Glutamatergic neuron (in vitro differentiated cells): ENCODE data around the gene SEC62. TPM values are rescaled to one million over a fixed set of nuclear protein-coding genes. Genes with fewer than 3 reads are reported as not detected.
A peak's percentile ranks its signal among the peaks of the same experiment; 100 is the strongest.

Experiments
- DNase-seq: peaks from one replicate; pipeline ENCODE4 v3.0.0; 2022
- H3K27ac Mint-ChIP-seq: one replicate; pipeline ENCODE4 v1.8.0; 2020; ENCODE audit warnings: mild to moderate bottlenecking, mixed read lengths, inconsistent platforms; ENCODE audit not compliant: unreplicated experiment
- H3K27me3 Mint-ChIP-seq: one replicate; pipeline ENCODE4 v1.8.0; 2020; ENCODE audit warnings: mild to moderate bottlenecking, moderate library complexity, mixed read lengths, inconsistent platforms; ENCODE audit not compliant: unreplicated experiment
- H3K36me3 Mint-ChIP-seq: one replicate; pipeline ENCODE4 v1.8.0; 2020; ENCODE audit warnings: mild to moderate bottlenecking, mixed read lengths, inconsistent platforms; ENCODE audit not compliant: unreplicated experiment
- H3K4me1 Mint-ChIP-seq: one replicate; pipeline ENCODE4 v1.8.0; 2020; ENCODE audit warnings: mild to moderate bottlenecking, low read depth, mixed read lengths, inconsistent platforms; ENCODE audit not compliant: unreplicated experiment
- H3K4me3 Mint-ChIP-seq: one replicate; pipeline ENCODE4 v1.8.0; 2020; ENCODE audit warnings: mild to moderate bottlenecking, mixed read lengths, inconsistent platforms; ENCODE audit not compliant: unreplicated experiment
- H3K9me3 Mint-ChIP-seq: one replicate; pipeline ENCODE4 v1.8.0; 2020; ENCODE audit warnings: mild to moderate bottlenecking, moderate library complexity, mixed read lengths, inconsistent platforms; ENCODE audit not compliant: unreplicated experiment
- total RNA-seq: library from RNA; stranded (reverse); fragmentation: NEBNext Ultra II Directional; extraction: Animal tissue kit (Norgen Biotek cat#: 25700); gene quantifications from one replicate; pipeline ENCODE4 v1.2.1, GENCODE V29; 2021; ENCODE audit not compliant: unreplicated experiment
- TF ChIP-seq, protein P1 (sequence below): fragments of 200-600 bp; sonication (generic); IDR thresholded peaks from one replicate; pipeline ENCODE4 v1.5.0; 2021; ENCODE audit not compliant: partially characterized antibody, unreplicated experiment

The SEC62 gene
- total RNA-seq, 1 donor from 2014 or later: 75.5 TPM

DNA sequence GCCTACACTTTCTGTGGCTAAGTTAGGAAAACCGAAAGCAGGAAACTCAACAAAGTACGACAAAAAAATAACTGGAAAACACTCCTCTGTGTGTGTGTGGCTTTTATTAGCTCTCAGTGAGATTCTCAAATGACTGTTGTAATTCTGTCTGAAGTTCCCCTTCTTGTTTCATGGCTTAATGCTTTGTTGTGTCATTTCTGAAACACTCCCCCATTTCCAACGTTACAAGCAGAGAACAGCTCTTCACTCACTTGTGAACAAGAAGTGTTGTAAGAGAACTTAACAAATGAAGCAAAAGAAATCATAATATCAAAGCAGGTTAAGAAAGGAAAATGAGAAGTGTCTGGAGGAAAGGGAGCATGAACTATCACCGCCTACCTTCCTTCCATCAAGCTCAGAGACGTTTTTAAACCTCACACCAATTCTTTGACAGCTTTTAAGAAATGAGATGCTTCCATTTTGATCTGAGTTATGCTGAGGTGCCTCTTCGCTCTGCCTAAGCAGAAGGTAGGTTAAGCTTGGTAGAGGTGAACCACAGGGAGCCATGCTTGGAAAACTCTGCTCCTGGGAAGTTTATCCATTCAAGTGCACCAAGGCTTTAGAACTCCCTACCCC lies 12.4 kb upstream of the SEC62 start:
- Mint-ChIP-seq H3K4me3 (no peak overlapping the region), H3K4me1 (no peaks in the 10 kb centered on the region), H3K36me3 (no peaks in the 10 kb centered on the region)

DNA sequence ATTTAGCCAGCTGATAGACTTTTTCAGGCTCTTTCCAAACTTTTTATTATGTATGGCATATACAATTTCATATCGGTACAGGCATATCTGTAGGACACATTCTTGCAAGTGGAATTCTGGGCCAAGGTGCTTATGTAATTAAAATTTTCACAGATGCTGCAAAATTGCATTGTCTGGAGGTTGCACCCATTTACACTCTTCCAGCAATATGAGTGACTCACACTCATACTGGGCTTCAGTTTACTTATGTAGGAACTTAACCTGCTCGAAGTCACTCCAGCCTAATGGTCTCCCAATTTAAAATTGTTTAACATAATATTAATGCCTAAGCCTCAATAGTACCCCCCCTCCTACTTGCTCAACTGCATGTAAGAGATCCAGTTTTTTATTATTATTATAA lies 11.2 kb upstream of the SEC62 start:
- Mint-ChIP-seq H3K9me3 (no peaks in the 10 kb centered on the region), H3K27ac (no peak overlapping the region)
- no peak for DNase-seq

More for the DNA sequence above, 12.4 kb upstream of the SEC62 start:
- no peak for DNase-seq
- TF ChIP-seq, protein P1, sequence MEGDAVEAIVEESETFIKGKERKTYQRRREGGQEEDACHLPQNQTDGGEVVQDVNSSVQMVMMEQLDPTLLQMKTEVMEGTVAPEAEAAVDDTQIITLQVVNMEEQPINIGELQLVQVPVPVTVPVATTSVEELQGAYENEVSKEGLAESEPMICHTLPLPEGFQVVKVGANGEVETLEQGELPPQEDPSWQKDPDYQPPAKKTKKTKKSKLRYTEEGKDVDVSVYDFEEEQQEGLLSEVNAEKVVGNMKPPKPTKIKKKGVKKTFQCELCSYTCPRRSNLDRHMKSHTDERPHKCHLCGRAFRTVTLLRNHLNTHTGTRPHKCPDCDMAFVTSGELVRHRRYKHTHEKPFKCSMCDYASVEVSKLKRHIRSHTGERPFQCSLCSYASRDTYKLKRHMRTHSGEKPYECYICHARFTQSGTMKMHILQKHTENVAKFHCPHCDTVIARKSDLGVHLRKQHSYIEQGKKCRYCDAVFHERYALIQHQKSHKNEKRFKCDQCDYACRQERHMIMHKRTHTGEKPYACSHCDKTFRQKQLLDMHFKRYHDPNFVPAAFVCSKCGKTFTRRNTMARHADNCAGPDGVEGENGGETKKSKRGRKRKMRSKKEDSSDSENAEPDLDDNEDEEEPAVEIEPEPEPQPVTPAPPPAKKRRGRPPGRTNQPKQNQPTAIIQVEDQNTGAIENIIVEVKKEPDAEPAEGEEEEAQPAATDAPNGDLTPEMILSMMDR: no peak
- Mint-ChIP-seq H3K27ac (no peak overlapping the region), H3K27me3 (peaks cover 2% of the 10 kb centered on the region), H3K9me3 (no peaks in the 10 kb centered on the region)

DNA sequence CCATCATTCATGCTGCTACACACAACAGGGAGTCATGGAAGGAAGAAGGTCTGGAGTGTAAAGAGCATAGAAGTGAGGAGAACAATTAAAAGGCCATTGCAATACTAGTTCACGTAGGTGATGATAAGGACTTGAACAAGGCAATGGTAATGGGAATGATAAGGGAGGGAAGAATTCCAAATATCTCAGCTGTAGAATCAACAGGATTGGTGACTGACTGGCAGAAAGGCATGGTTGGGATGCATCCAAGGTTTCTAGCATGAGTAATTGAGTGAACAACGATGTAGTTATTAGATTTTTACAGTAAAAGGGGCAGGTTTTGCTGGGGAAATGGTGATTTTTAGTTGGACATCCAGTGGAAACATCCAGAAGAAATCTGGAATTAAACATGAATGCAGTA lies 2.4 kb upstream of the SEC62 start:
- H3K27me3 Mint-ChIP-seq: peaks cover 5% of the 10 kb centered on the region

More for the DNA sequence above, 11.2 kb upstream of the SEC62 start:
- no peaks in the 10 kb centered on the region for H3K27me3 Mint-ChIP-seq
- no peaks in the 10 kb centered on the region for H3K4me1 Mint-ChIP-seq
- no peaks in the 10 kb centered on the region for H3K36me3 Mint-ChIP-seq
- TF ChIP-seq, protein P1: no peak
- no peak overlapping the region for H3K4me3 Mint-ChIP-seq

DNA sequence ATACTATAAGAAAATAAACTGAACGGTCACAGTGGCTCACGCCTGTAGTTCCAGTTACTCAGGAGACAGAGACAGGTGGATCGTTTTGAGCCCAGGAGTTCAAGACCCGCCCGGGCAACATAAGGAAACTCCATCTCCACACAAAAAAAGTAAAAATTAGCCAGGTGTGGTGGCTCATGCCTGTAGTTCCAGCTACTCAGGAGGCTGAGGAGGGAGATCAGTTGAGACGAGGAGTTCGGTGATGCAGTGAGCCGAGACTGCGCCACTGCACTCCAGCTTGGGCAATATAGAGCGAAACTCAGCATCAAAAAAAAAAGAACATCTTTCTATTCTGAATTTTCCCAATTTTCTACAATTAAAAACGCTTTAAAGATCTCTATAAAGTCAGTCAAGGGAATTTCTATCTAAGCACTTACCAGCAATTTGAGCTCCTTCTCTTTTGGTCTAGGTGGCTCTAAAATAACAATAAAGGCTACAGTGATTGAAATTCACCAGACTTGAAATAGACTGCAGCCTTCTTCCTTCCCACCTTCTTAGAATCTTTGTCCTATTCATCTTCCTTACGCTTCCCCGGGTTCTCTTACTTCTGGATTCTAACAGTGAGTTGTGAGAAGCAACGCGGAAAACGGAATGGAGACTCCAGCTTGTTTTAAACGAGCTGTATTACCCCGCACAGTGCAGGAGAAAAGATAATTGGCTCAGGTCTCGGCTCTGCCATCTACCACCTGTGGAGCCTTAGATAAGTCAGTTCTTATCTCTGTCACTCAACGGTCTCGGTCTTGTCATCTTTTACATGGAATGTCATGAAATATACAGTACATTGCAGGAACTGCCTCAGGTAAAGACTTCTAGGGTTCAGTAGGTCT lies 812 bp upstream of the SEC62 start:
- H3K27ac Mint-ChIP-seq: peak overlapping the region; percentile 95
- no peak for DNase-seq
- peaks cover 8% of the 10 kb centered on the region for H3K9me3 Mint-ChIP-seq
- TF ChIP-seq, protein P1: no peak
- no peaks in the 10 kb centered on the region for H3K36me3 Mint-ChIP-seq
- H3K4me1 Mint-ChIP-seq: peaks cover 12% of the 10 kb centered on the region
- H3K27me3 Mint-ChIP-seq: peaks cover 5% of the 10 kb centered on the region
- peak overlapping the region; percentile 94 for H3K4me3 Mint-ChIP-seq

More for the DNA sequence above, 2.4 kb upstream of the SEC62 start:
- H3K4me1 Mint-ChIP-seq: peaks cover 12% of the 10 kb centered on the region
- H3K27ac Mint-ChIP-seq: no peak overlapping the region
- H3K4me3 Mint-ChIP-seq: no peak overlapping the region
- peaks cover 8% of the 10 kb centered on the region for H3K9me3 Mint-ChIP-seq
- DNase-seq: no peak
- no peaks in the 10 kb centered on the region for H3K36me3 Mint-ChIP-seq
- TF ChIP-seq, protein P1: no peak
